ENCODE data around the gene SATB1.
"Not testable (repeated sequence)": the region's sequence is repeated elsewhere in the genome, so short reads cannot be mapped to it uniquely, and the experiment has no call there.

The SATB1 gene

GRCh38 chr3:18424729-18425640 lies at the start of gene SATB1:
TSS of gene SATB1 (minus strand) at chr3:18425339. CDS start at chr3:18420967, 4,372 bp downstream.
- DNase-seq (ENCODE audit: low read depth) = peak; percentile 10

- no peak for DNase-seq (ENCODE audit: low read depth)
These were observed 49.1 kb upstream of the SATB1 start for GRCh38 chr3:18474202-18474601.

DNA sequence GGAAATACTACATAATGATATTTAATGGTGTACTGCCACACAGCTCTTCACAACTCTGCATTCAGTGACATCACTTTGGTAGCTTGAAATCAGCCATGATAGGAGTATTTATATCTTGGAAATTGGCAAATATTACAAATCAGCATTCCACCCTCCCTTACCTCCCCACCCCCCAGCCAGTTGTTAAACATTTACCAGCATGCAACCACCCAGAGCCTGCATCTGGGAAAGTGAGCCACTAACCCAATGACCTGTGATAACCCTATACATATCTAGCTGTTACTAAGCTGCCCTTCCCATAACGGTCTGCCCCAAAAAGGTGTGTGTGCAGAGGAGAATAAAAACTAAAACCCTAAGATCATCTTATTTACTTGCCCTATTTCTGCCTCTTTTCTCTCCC lies 44.6 kb upstream of the SATB1 start:
- DNase-seq (ENCODE audit: low read depth) = no peak

DNA sequence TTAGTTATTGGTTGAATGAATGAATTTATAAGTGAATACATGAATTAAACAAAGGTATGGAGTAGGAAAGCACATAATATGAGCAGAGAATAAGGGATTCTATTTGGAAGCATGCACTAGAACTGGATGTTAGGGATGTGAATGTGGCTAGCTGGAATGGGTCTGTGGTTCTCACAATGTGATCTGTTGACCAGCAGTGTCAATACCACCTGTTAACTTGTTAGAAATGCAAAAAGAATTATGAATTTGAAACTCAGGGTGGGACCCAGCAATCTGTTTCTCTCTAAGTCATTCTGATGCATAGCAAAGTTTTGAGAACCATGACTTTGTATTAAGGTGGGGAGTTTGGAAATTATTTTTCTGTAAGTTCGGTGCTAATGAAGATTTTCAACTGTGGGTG lies 41.0 kb upstream of the SATB1 start:
- no peak for DNase-seq (ENCODE audit: low read depth)

- no peak for DNase-seq (ENCODE audit: low read depth)
These were observed 29.6 kb upstream of the SATB1 start for GRCh38 chr3:18454766-18455165.

GRCh38 chr3:18449618-18450017 lies 24.5 kb upstream of the SATB1 start:
- DNase-seq (ENCODE audit: low read depth) = not testable (repeated sequence)

- DNase-seq (ENCODE audit: low read depth) = no peak
These were observed 22.6 kb upstream of the SATB1 start for GRCh38 chr3:18447720-18448119.

DNA sequence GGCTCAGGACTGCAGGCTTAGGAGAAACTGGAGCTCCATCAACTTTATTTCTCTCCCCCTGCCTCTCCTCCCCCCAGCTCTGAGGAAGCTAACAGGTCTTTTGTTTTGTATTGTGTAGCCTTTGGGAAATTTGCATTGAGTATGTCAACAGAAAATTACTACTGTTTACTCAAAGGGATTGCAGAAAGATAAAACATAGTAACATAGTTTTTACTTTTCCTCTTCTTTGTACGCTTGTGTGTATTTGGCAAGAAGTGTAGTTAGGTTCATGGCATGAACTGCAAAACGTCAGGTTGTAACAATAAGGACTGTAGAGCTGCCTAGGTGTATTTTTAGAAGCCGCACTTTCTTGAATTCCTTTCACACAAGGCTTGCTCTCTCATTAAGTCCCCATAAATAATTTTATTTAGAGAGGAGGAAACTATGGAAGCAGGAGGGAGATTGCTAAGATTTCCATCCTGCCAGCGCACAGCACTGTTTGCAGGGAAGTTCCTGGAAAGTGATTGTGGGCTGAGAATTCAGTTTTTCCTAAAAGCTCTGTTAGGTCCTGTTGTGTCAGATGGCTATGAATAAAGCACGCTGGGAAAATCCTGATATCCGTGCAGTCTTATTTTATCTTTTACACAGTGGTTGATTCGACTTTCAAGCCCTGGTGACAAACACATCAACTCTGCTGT lies 21.1 kb upstream of the SATB1 start:
- no peak for DNase-seq (ENCODE audit: low read depth)

GRCh38 chr3:18445401-18446148 lies 20.4 kb upstream of the SATB1 start:
- no peak for DNase-seq (ENCODE audit: low read depth)

DNA sequence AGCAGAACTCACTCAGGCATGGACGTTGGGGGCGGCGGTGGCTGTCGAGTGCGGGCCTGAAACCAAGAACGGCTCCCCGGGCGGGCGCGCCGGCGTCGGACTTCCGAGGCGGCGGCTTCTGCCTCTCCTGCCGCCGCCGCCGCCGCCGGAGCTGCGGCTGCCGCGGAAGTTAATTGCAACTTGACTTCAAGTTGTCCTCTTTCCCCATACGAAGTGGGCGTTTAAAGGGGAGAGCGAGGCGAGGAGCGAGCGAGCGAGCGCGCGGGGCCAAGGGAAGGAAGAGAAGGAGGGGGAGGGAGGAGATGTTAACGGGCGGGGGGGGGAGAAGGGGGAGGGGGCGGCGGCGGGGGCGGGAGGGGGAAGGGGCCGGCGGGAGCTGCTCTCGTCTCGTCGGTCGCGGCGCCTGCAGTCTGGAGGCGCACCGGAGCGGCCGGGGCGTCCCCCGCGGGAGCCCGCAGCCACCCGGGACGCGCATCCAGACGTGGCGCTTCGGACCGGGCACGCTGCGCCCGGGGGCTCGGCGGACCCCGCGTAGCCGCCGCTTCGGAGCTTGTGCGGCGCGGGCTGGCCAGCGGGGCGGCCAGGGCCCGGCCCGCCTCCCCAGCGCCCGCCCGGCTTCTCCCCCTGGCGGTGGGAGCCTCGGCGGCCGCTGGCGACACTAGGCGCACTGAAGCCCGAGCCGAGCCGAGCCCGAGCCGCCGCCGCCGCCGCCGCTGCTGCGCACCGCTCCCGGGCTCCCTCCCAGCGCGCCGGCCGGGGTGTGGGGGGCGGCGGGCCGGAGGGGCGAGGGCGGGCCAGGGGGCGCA lies 19.7 kb upstream of the SATB1 start:
- DNase-seq (ENCODE audit: low read depth) = peak; percentile 14

GRCh38 chr3:18443665-18444594 lies 18.8 kb upstream of the SATB1 start:
- DNase-seq (ENCODE audit: low read depth) = no peak

- DNase-seq (ENCODE audit: low read depth) = no peak
These were observed 17.9 kb upstream of the SATB1 start for GRCh38 chr3:18442756-18443664.

- DNase-seq (ENCODE audit: low read depth) = no peak
These were observed 16.4 kb upstream of the SATB1 start for GRCh38 chr3:18441551-18441950.

DNA sequence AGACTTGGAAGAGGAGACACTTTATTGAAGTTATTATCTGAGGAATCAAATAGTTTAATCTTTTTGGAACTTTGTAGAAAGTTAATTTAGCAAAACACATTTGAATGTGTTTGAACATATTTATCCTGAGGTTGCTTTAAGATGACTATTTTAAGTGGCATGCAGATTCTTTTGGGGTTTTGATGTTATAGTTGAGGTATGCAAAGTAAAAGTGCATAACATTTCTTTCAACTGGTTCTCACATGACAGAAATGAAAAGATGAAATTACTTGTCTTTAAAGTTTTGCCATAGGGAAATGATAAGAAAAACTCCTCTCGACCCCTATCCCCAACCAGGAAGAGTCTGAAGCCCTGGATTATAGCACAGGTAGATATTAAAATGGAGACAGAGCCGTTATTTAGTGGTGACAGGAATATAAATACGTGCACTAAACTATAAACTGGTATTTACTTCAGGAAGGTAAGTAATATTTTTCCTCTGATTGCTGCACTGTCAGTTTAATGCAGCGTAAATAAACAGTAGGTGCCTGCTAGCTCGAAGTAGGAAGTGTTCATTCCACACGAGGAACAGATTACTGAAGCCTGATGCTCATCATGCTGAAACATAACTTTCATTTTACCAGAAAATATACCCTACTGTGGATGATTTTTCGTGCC lies 15.1 kb upstream of the SATB1 start:
- DNase-seq (ENCODE audit: low read depth) = no peak

DNA sequence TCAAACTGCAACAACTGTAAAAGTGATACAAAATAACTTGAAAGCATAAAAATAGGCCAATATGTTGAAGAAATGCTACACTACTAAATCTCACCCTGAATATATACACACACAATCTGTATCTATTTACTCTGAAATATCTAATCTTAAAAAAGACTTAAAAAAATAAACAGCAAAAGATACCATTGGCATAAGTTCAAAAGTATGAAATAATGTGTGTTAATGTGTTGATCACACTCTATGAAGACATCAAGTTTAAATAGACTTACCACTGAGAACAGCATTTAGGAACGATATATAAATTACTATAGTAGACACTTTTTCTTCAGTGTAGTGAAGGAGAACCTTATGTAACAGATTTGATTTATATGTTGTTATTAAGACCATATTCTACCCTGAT lies 14.1 kb upstream of the SATB1 start:
- no peak for DNase-seq (ENCODE audit: low read depth)

GRCh38 chr3:18438586-18438985 lies 13.4 kb upstream of the SATB1 start:
- DNase-seq (ENCODE audit: low read depth) = no peak

DNA sequence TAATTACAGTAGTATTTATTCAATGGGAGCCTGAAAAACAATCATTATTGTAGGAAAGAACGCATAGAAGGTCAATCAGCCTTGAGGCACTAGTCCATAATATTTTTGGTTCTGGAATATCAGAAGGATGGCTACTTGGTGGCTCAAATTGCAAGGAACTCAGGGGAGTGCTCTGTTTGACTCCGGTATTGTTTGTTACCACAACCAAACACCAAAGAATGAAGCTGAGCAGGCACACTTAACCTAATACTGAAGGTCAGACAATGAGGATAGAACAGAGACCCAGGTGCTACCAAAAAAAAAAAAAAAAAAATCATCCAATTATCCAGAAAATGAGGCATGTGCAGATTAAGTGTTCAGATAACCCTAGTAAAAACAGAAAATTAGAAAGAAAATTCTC lies 11.1 kb upstream of the SATB1 start:
- DNase-seq (ENCODE audit: low read depth) = no peak

DNA sequence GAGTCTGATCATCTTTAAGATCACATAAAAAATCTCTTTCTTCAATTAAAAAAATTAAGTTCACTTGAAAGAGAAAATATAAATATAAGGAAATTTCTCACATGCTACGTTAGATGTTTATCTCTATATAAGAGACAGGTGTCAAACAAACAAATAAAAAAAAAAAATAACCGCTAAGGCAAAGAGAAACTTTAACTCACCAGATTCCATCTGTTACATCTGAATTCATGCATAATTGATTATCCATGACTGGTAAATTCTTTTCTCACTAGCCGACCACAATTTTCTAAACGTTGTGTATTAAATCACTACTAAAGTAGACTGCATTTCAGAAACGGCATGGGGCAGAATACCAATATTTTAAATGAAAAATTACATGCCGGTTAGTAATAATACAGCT lies 9.6 kb upstream of the SATB1 start:
- DNase-seq (ENCODE audit: low read depth) = no peak

DNA sequence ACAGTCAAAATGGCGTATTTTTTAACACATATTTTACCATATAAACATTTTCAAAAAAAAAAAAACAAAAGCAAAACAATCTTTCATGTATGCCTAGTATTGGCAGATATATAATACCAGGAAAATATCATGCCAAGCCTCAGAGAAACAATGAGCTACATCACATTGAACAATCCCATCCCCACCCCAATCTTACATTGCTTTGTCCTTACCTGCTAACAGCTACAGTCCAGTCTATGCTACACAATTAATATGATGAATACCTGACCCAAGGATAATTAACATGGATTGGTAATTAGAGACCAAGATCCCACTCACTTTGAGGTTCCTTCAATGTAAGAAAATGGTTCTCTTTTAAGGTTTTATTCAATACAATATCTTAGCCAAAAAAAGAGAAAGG lies 7.6 kb upstream of the SATB1 start:
- DNase-seq (ENCODE audit: low read depth) = no peak
